Neural cell (in vitro differentiated cells): ENCODE measurements around the gene CD3E. TPM values are rescaled to one million over a fixed set of nuclear protein-coding genes. Genes with fewer than 3 reads are reported as not detected.

ENCODE experiments used
- H2AFZ ChIP-seq: fragments of 200-600, 300-800 bp; sonication (generic), shearing (Covaris generic); 2 replicates; pipeline ENCODE4 v1.6.0; 2014; ENCODE audit warnings: low read depth, mild to moderate bottlenecking, antibody characterized with exemption, low read length, moderate library complexity
- H3F3A ChIP-seq: fragments of 200-600 bp; shearing (Covaris generic); 2 replicates; pipeline ENCODE4 v1.6.1; 2016; ENCODE audit warnings: mild to moderate bottlenecking, moderate library complexity, mixed read lengths, antibody characterized with exemption, low read length; ENCODE audit not compliant: insufficient read depth, poor library complexity, severe bottlenecking
- H3K27ac ChIP-seq: fragments of 200-600, 300-800 bp; sonication (generic), shearing (Covaris generic); 2 replicates; pipeline ENCODE4 v1.5.1; 2014; ENCODE audit warnings: mild to moderate bottlenecking, low read length, moderate library complexity
- H3K27me3 ChIP-seq: fragments of 300-800, 200-600 bp; sonication (generic), shearing (Covaris generic); 2 replicates; pipeline ENCODE4 v1.6.0; 2014; ENCODE audit warnings: mild to moderate bottlenecking, low read depth, low read length, moderate library complexity; ENCODE audit not compliant: insufficient read depth
- H3K36me3 ChIP-seq: fragments of 300-800, 200-600 bp; sonication (generic), shearing (Covaris generic); 2 replicates; pipeline ENCODE4 v1.5.1; 2014; ENCODE audit warnings: mild to moderate bottlenecking, antibody characterized with exemption, low read length, moderate library complexity; ENCODE audit not compliant: insufficient read depth
- H3K4me2 ChIP-seq: fragments of 300-800, 200-600 bp; sonication (generic), shearing (Covaris generic); 2 replicates; pipeline ENCODE4 v1.6.0; 2014; ENCODE audit warnings: mild to moderate bottlenecking, low read length
- H3K4me3 ChIP-seq: fragments of 300-800, 200-600 bp; sonication (generic), shearing (Covaris generic); 2 replicates; pipeline ENCODE4 v1.5.1; 2014; ENCODE audit warnings: mild to moderate bottlenecking, low read length, moderate library complexity
- H3K79me2 ChIP-seq: fragments of 200-600 bp; shearing (Covaris generic); replicated peaks from 2 replicates; pipeline ENCODE4 v1.6.0; 2014; ENCODE audit warnings: mild to moderate bottlenecking, low read length, moderate library complexity; ENCODE audit not compliant: insufficient read depth
- H3K9ac ChIP-seq: fragments of 300-800, 200-600 bp; sonication (generic), shearing (Covaris generic); 2 replicates; pipeline ENCODE4 v1.6.1; 2016; ENCODE audit warnings: mild to moderate bottlenecking, low read length, mixed read lengths
- H3K9me2 ChIP-seq: fragments of 200-600 bp; shearing (Covaris generic); 2 replicates; pipeline ENCODE4 v1.6.1; 2016; ENCODE audit warnings: mild to moderate bottlenecking, low read length, mixed read lengths; ENCODE audit not compliant: insufficient read depth
- H3K9me3 ChIP-seq: fragments of 200-600, 300-800 bp; sonication (generic), shearing (Covaris generic); 2 replicates; pipeline ENCODE4 v1.6.1; 2016; ENCODE audit warnings: mild to moderate bottlenecking, mixed run types, low read length, moderate library complexity, mixed read lengths
- H4K20me1 ChIP-seq: fragments of 200-600 bp; shearing (Covaris generic); 2 replicates; pipeline ENCODE4 v1.6.1; 2016; ENCODE audit warnings: mild to moderate bottlenecking, mixed run types; ENCODE audit not compliant: insufficient read depth
- EP300 ChIP-seq: fragments of 450-650 bp; conservative IDR thresholded peaks from 2 replicates; pipeline ENCODE4 v1.6.1; 2014; ENCODE audit warnings: antibody characterized with exemption, mild to moderate bottlenecking, moderate library complexity; ENCODE audit not compliant: poor library complexity, severe bottlenecking
- EZH2 ChIP-seq: fragments of 200-600, 300-800 bp; shearing (Covaris generic), sonication (generic); IDR thresholded peaks from 2 replicates; pipeline ENCODE4 v1.6.1; 2014; ENCODE audit warnings: antibody characterized with exemption, low read length, borderline replicate concordance, mild to moderate bottlenecking; ENCODE audit not compliant: insufficient read depth, poor library complexity, severe bottlenecking
- MXI1 ChIP-seq: fragments of 450-650 bp; conservative IDR thresholded peaks from 2 replicates; pipeline ENCODE4 v1.6.1; 2014; ENCODE audit warnings: antibody characterized with exemption, mild to moderate bottlenecking; ENCODE audit not compliant: poor library complexity, severe bottlenecking
- POLR2AphosphoS5 ChIP-seq: IDR thresholded peaks from 2 replicates; pipeline ENCODE4 v1.6.1; 2012
- RAD21 ChIP-seq: fragments of 450-650 bp; conservative IDR thresholded peaks from 2 replicates; pipeline ENCODE4 v1.6.1; 2014; ENCODE audit warnings: antibody characterized with exemption, mild to moderate bottlenecking, moderate library complexity
- SMC3 ChIP-seq: fragments of 450-650 bp; conservative IDR thresholded peaks from 2 replicates; pipeline ENCODE4 v1.6.1; 2014; ENCODE audit warnings: antibody characterized with exemption, mild to moderate bottlenecking, moderate library complexity; ENCODE audit not compliant: poor library complexity
- TAF1 ChIP-seq: IDR thresholded peaks from 2 replicates; pipeline ENCODE4 v1.6.1; 2012; ENCODE audit warnings: low read depth
- polyA plus RNA-seq: library from polyadenylated mRNA; depleted of rRNA; stranded (reverse); fragments of >200 nt; gene quantifications from 2 replicates; pipeline ENCODE4 v1.2.3, GENCODE V29; 2014
- TF ChIP-seq, protein P1 (sequence below): IDR thresholded peaks from 2 replicates; pipeline ENCODE4 v1.6.1; 2012; ENCODE audit warnings: borderline replicate concordance
- TF ChIP-seq, protein P2 (sequence below): fragments of 450-650 bp; IDR thresholded peaks from 2 replicates; pipeline ENCODE4 v1.5.1; 2014; ENCODE audit warnings: antibody characterized with exemption, mild to moderate bottlenecking, moderate library complexity; ENCODE audit not compliant: poor library complexity, severe bottlenecking

CD3E gene
- polyA plus RNA-seq, 1 donor from 2014 or later = not detected

DNA sequence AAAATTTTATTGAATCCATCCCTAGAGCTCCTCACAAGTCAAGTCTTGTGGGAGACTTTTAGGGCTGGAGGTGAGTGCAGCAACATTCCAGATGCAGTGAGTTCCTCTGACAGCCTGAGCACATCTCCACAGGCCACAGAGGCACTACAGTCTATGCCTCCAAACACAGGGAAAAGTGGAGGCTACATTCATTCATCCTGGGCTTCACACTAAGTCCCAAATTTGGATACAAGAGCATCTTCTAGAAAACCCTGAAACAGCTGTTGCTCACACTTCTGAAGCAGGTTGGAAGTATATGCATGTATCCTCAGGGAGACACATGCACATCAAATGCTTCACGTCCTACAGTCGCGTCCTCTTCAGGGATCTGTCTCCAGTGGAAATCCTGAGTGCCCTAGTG lies 36.7 kb downstream of the CD3E start:
- H3K9me2 ChIP-seq = no peaks in the 10 kb centered on the region
- H2AFZ ChIP-seq = no peak overlapping the region
- peaks cover 3% of the 10 kb centered on the region for H3K27me3 ChIP-seq
- H3K4me3 ChIP-seq = no peak overlapping the region
- no peak overlapping the region for H3K4me2 ChIP-seq
- no peaks in the 10 kb centered on the region for H3K36me3 ChIP-seq
- TF ChIP-seq, protein P1, sequence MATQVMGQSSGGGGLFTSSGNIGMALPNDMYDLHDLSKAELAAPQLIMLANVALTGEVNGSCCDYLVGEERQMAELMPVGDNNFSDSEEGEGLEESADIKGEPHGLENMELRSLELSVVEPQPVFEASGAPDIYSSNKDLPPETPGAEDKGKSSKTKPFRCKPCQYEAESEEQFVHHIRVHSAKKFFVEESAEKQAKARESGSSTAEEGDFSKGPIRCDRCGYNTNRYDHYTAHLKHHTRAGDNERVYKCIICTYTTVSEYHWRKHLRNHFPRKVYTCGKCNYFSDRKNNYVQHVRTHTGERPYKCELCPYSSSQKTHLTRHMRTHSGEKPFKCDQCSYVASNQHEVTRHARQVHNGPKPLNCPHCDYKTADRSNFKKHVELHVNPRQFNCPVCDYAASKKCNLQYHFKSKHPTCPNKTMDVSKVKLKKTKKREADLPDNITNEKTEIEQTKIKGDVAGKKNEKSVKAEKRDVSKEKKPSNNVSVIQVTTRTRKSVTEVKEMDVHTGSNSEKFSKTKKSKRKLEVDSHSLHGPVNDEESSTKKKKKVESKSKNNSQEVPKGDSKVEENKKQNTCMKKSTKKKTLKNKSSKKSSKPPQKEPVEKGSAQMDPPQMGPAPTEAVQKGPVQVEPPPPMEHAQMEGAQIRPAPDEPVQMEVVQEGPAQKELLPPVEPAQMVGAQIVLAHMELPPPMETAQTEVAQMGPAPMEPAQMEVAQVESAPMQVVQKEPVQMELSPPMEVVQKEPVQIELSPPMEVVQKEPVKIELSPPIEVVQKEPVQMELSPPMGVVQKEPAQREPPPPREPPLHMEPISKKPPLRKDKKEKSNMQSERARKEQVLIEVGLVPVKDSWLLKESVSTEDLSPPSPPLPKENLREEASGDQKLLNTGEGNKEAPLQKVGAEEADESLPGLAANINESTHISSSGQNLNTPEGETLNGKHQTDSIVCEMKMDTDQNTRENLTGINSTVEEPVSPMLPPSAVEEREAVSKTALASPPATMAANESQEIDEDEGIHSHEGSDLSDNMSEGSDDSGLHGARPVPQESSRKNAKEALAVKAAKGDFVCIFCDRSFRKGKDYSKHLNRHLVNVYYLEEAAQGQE = no peak
- TF ChIP-seq SMC3 (no peak), POLR2AphosphoS5 (no peak), MXI1 (no peak), EP300 (no peak), EZH2 (no peak), TAF1 (no peak), RAD21 (no peak)
- TF ChIP-seq, protein P2, sequence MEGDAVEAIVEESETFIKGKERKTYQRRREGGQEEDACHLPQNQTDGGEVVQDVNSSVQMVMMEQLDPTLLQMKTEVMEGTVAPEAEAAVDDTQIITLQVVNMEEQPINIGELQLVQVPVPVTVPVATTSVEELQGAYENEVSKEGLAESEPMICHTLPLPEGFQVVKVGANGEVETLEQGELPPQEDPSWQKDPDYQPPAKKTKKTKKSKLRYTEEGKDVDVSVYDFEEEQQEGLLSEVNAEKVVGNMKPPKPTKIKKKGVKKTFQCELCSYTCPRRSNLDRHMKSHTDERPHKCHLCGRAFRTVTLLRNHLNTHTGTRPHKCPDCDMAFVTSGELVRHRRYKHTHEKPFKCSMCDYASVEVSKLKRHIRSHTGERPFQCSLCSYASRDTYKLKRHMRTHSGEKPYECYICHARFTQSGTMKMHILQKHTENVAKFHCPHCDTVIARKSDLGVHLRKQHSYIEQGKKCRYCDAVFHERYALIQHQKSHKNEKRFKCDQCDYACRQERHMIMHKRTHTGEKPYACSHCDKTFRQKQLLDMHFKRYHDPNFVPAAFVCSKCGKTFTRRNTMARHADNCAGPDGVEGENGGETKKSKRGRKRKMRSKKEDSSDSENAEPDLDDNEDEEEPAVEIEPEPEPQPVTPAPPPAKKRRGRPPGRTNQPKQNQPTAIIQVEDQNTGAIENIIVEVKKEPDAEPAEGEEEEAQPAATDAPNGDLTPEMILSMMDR = no peak
- no peaks in the 10 kb centered on the region for H3F3A ChIP-seq
- H3K79me2 ChIP-seq = no peaks in the 10 kb centered on the region
- H3K27ac ChIP-seq = no peak overlapping the region
- no peak overlapping the region for H3K9ac ChIP-seq
- no peaks in the 10 kb centered on the region for H4K20me1 ChIP-seq
- H3K9me3 ChIP-seq = no peaks in the 10 kb centered on the region

DNA sequence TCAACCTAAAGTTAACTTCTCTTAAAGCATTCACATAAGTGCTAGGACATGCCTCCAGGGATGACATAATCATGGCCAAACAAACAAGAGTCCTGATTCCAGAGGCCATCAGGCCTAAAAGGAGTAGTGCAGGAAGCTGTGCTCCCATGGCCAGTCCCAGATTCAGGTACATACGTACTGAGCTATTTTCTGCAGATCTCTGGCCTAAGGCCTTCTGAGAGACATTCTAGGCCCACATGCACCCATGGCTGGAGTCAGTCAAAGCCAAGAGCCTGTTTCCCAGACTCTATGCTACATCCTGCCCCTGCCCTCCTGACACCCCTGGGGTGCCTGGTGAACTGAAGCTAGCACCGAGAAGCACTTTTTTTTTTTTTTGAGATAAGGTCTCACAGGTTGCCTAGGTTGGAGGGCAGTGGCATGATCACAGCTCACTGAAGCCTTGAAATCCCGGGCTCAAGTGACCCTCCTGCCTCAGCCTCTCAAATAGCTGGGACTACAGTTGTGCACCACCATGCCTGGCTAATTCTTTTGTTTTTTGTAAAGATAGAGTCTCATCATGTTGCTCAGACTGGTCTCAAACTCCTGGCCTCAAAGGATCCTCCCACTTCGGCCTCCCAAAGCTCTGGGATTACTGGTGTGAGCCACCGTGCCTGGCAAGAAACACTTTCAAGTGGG lies 37.4 kb downstream of the CD3E start:
- H3K9me2 ChIP-seq = no peaks in the 10 kb centered on the region
- no peaks in the 10 kb centered on the region for H3K36me3 ChIP-seq
- no peaks in the 10 kb centered on the region for H3K9me3 ChIP-seq
- no peak overlapping the region for H3K4me3 ChIP-seq
- TF ChIP-seq EP300 = no peak
- TF ChIP-seq RAD21 = no peak
- TF ChIP-seq MXI1 = no peak
- TF ChIP-seq POLR2AphosphoS5 = no peak
- TF ChIP-seq SMC3 = no peak
- TF ChIP-seq TAF1 = no peak
- TF ChIP-seq, protein P2 = no peak
- TF ChIP-seq EZH2 = no peak
- TF ChIP-seq, protein P1 = no peak
- H3K9ac ChIP-seq = no peak overlapping the region
- no peaks in the 10 kb centered on the region for H3K79me2 ChIP-seq
- no peaks in the 10 kb centered on the region for H4K20me1 ChIP-seq
- no peak overlapping the region for H2AFZ ChIP-seq
- no peaks in the 10 kb centered on the region for H3F3A ChIP-seq
- no peak overlapping the region for H3K27ac ChIP-seq
- peaks cover 3% of the 10 kb centered on the region for H3K27me3 ChIP-seq
- H3K4me2 ChIP-seq = no peak overlapping the region
